GM18526 (cell line): ENCODE data around the gene EIF2D.
A peak's percentile ranks its signal among the peaks of the same experiment; 100 is the strongest.

Experiments used
- POLR2A ChIP-seq: IDR thresholded peaks from 3 replicates; pipeline ENCODE4 v1.6.1; 2011; ENCODE audit not compliant: insufficient read length; ENCODE audit errors: extremely low read depth

Gene EIF2D, protein sequence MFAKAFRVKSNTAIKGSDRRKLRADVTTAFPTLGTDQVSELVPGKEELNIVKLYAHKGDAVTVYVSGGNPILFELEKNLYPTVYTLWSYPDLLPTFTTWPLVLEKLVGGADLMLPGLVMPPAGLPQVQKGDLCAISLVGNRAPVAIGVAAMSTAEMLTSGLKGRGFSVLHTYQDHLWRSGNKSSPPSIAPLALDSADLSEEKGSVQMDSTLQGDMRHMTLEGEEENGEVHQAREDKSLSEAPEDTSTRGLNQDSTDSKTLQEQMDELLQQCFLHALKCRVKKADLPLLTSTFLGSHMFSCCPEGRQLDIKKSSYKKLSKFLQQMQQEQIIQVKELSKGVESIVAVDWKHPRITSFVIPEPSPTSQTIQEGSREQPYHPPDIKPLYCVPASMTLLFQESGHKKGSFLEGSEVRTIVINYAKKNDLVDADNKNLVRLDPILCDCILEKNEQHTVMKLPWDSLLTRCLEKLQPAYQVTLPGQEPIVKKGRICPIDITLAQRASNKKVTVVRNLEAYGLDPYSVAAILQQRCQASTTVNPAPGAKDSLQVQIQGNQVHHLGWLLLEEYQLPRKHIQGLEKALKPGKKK

DNA sequence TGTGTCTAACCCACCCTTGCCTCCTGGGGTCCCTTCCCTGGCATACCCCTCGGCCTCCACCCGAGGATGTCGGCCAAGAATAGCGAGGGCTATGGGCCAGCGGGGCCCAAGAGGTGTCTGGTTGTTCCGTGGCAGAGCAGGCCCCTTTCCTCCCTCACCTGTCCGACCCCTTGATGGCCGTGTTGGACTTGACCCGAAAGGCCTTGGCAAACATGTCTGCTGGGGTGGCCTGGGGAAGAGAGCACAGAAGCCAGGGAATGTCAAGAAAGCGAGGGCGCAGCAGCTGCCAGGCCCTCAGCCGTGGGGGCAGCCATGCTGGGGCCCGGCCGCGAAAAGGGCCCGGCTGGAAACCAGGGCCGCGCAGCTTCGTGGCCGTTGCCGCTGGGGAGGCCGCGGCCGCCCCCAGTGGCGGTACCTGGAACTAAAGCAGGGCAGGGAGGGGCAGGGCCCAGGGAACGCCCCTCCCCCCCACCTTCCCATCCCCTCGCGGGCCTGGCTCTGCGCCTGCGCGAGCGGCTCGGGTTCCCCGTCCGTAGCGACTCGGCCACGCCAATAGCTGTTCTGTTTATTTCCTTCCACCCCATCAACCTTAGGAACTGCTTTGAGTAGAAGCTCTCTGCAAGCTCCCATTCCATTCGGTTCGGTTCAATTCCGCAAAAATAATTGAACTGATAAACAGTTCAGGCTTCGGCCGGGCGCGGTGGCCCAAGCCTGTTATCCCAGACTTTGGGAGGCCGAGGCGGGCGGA lies at the start of gene EIF2D:
Gene EIF2D, minus strand, starts transcription at position 337 of the 748 bp plus-strand sequence. Its CDS starts 123 bp downstream, at position 214.
- peak; percentile 92 for TF ChIP-seq POLR2A

DNA sequence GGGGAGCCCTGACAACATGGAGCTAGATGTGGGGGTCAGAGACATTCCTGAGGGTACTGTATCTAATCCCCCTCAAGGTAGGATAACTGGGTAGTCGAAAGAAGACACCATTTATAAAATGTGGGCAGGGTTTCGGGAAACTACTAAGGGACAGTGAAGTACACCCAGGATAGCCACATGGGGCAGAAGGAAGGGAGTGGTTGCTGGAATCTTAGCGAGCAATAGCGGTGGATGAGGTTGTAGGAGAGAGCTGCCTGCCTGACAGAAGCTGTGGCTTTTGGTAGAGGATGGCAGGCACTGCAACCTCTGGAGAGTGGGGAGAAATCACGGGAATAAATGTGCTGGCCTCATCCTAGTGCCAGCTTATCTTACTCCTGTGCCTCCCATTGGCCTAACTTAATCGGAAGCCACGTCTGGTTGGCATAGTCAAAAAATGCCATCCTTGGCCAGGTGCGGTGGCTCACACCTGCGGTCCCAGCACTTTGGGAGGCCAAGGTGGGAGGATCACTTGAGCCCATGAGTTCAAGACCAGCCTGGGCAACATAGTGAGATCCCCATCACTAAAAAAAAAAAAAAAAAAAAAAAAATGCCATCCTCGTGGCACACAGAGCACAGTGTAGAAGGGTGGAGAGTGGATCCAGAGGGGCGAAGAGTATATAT lies 49.0 kb upstream of the EIF2D start:
- no peak for TF ChIP-seq POLR2A

DNA sequence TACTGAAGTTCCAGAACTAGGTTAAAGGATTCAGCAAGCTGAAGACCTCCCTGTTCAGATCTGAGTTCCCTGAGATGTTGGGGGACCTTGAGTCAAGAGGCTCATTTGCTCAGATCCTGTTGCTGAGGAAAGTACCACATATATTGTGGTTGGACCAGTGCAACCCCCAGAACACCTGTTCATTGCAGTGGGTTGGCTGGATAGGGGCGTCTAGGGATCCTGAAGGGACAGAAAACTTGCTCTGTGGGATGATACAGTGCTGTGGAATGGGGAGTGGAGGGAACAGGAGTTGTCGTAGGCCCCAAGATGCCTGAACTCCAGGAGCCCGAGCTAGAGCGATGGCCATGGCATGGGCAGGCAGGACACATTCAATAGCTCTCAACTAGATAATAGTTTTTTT lies 47.9 kb upstream of the EIF2D start:
- TF ChIP-seq POLR2A = no peak

DNA sequence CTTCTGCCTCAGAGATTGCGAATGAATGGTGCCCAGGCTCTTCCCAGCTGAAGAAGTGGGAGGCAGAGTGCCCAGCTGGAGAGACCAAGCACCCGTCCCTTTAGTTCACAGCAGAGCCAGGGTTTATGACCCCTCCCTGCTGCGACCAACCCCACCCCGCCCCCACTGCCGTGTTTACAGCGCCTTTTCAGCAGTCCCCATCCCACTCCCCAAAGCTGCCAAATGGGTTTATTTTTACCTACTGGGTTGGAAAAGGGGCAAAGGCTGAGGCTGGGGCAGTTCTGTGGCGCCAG lies 46.7 kb upstream of the EIF2D start:
- TF ChIP-seq POLR2A = no peak

DNA sequence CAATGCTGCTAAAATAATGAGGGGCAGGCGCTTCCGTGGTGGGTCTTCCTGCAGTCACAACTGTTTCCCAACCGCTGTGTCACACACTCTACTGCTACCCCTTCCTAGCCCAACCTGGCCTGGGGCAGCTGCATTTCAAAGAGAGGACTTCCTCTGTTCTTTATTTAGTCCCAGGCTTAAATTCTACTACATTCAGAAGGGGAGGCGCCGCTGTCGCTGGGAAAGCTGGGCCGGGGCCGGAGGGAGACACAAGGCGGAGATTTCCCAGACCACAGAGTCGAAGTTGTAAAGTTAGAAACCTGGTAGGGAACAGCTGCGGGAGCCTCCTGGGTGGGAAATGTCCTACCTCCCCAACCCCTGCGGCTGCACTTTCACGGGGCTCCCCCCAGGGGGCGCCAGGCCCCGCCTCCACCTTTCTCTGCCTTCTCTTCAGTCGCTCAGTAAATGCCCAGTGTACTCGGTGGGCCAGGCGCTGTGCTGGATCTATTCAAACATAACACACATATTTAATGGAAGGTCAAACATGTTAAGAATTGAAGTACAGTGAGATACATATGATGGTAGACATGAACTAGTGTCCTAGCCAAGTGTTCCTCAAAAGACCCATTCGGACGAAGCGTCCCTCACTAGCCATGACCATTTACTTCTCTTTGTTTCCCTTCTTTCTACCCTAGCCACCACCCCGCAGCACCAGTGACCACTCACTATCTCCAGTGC lies 46.2 kb upstream of the EIF2D start:
- no peak for TF ChIP-seq POLR2A

DNA sequence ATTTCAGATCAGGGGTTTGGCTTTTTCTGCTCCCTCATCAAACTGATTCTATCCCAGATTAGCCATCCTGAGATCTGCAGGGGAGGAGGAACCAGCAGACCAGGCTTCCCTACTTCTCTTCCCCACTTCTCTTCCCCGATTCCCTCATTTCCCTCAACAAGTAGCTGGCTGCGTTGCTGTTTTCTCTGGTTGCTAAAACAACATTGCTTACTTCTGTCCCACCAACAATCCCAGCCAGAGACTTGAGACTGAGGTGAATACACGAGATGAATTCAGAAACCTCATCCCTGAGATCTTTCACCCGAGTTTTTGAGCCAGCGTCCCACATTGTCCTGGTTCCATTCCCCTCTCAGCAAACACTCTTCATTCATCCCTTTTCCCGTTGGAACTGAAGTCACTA lies 45.5 kb upstream of the EIF2D start:
- TF ChIP-seq POLR2A = no peak

DNA sequence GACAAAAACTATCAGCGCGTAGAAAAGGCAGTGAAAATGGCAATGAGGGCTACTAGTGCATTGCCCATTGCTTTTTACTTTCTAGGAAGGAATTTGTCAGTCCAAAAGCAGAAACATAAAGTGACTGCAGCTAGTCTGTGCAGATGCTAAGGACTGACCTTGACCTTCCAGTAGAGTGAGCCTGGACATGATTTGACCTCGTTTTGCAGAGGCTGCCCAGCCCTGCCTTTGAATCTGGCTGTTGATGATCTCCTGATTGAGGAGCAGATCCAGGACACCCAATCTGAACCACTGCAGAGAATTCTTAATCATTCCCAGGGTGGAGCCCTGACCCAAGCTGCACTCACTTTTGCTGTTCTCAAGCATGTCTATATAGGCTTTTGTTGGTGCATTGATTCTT lies 44.7 kb upstream of the EIF2D start:
- no peak for TF ChIP-seq POLR2A

DNA sequence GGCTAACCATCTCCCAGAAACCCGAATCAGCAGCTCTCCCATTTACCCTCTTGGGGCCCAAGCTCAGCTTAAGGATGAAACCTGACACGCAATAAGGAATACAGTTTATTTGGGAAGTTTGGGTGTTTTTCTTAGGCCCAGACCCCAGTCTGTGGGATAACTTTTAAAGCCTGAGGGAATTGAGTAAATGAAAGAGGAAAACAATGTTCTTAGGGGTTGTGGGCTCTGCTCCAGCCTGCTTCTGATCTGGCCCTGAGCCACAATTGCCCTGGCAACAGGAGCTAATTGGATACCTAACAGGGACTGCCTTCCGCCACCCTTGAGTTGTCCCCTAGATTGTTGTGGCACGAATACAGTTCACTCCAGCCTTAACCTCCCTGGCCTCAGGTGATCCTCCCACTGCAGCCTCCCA lies 43.2 kb upstream of the EIF2D start:
- no peak for TF ChIP-seq POLR2A

DNA sequence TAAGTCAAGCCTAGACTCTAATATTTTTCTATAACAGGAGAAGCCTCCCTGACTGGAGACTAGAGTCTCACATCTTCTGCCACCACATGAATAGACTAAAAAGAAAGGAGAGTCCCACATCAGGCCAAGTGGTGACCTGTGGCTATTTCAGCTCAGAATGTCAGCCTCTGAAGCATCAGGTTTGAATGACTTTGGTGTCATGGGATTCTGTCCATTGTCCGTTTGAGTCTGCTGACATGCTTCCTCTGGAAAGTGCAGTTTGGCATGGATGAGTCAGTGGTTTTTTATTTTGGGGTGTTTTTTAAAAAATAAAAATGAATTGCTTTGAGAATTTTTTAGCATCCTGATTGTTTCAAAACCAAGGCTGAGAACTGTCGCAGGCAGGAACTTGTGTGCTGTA lies 42.6 kb upstream of the EIF2D start:
- no peak for TF ChIP-seq POLR2A

DNA sequence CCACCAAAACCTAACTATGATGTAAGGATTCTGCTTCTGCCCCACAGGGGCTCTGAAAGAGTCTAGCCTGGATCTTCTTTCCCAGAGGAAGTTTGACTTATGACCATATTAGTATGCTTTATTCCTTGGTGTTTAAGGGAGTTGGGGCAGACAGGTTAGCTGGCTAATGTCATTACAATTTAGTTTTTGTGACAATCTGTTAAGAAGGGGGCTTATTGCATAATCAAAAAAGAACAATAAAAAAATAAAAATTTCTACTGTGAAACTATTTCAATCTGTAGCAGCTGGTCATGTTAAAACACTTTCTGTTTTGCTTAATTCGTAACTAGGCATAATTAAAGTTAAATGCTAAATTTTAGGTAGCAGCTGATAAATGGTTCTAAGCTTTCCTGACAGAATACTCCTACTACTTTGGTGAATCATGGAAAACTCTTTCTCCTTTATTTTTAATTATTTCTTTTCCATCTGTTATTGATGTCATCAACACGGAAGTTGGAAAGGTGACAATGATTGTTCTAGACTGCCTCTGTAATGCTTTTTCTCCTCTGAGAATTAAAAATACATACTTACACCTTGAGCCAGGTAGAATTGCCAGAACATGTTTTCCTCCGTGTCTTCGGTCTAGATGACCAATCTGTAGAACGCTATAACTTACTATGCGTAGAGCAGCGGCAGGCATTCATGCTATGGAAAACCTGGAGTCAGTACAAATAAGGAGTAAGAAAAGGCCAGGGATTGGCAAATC lies 41.6 kb upstream of the EIF2D start:
- TF ChIP-seq POLR2A = no peak

DNA sequence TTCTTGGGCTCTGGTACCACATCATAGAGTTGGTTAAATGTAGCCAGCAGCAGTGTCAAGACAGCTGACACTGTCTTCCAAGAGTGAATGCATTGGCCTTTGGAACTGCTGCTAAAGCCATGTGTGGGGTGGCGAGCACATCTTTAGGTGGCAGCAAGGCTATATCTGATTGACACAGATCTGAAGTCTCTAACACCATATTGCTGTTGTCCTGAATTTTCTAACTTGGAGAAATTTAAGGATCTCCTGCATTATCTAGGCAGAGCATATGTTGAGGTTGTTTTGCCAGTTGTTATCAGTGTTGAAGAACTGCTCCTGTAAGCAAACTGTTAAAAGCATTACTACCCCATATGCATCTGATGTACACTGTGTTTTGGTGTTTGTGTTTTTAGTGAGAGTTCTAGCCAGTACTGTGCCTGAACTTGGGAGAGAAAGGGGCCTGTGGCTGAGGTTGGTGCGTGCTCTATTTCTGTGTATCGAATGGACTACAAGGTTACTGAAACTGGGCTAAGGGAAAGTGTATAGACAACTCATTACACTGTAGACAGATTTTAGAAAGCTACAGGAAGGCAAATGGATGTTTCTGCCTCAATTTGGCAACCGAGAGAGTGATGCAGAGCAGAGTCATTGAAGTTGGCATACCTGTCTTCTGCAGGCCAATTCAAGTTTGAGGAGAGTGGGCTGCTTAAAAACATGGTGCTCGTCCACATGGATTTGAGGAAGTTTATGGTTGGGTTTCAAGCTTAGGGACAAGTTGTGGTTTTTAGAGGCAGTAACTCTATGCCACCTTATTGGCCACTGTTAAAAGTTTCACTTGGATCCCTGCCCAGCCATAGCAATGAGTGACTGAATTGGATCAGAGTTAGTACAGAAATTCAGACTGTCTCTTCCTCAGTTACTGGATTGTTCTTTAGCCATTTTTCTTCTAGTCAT lies 40.0 kb upstream of the EIF2D start:
- no peak for TF ChIP-seq POLR2A

DNA sequence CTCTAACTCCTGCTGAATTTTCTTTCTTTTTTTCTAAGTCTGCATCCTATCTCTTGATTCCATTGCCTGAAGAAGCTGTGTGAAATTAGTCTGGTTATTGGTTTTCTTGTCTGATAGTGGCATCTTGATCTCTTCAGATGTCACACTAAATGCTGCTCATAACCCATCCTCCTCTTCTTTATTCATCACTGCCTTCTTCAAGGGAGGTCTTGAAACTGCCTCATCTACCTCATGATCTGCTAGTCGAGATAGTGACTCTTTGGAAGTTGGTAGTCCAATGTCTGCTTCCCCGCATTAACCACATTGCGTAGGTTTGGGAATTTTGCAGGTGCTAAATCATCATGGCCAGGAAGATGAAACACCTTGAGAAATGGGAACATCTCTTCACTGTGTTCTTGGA lies 38.7 kb upstream of the EIF2D start:
- TF ChIP-seq POLR2A = no peak

DNA sequence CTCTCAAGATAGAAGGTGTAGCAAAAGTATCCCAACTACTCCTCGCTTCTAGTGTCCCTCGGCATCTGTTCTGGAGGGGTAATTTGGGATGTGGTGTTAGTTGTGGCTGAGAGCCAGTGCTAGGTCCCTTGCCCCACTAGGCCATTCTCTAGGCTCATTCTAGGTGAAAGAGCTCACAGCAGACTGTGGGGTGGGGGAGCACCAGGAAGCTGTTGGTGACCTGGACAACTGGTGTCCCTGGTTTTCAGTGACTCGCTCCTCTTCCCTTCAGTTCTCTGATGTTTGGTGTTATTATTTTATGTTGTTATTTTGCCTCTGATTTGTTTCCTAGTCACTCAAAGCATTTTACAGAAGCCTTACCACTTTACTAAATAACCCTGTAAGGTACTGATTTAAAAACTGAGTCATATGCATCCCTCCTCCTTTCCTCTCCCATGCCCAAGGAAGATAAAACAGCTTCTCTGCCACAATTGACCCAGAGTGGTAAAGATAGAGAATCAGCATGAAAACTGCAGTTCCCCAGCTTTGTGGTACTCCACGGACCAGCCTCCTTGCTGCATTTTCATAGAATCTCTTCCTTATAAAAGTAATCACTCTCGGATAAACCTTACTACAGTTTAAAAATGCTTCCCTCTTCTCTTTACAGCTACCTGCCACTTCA lies 37.1 kb upstream of the EIF2D start:
- TF ChIP-seq POLR2A = no peak
